Aorta (tissue), 5 donors: ENCODE data around the gene SBF2. TPM values are rescaled to one million over a fixed set of nuclear protein-coding genes. Genes with fewer than 3 reads are reported as not detected.

Experiments
- ATAC-seq: fragments of 200-7000 bp; cut with Tn5 transposase; one replicate; pipeline ENCODE4 v1.9.1; 2022; ENCODE audit warnings: moderate library complexity; ENCODE audit not compliant: low FRiP score
- DNase-seq, 2 donors: peaks; one replicate each; pipeline ENCODE4 v3.0.0-alpha.2; 2020
- H3K27ac ChIP-seq, 2 donors: one replicate each; pipeline ENCODE4 v1.5.1; 2013; ENCODE audit warnings: low read length in 2 of 2, mild to moderate bottlenecking in 2 of 2, moderate library complexity in 2 of 2, control low read depth in 1 of 2, inconsistent platforms in 1 of 2, low read depth in 1 of 2
- H3K27me3 ChIP-seq, 2 donors: one replicate each; pipeline ENCODE4 v1.6.1; 2013; ENCODE audit warnings: control low read depth in 1 of 2, low read length in 1 of 2, mild to moderate bottlenecking in 1 of 2, moderate library complexity in 1 of 2; ENCODE audit not compliant: insufficient read depth in 2 of 2, control insufficient read depth in 1 of 2
- H3K36me3 ChIP-seq, 2 donors: one replicate each; pipeline ENCODE4 v1.6.1; 2013; ENCODE audit warnings: control low read depth in 1 of 2, low read length in 1 of 2, mild to moderate bottlenecking in 1 of 2; ENCODE audit not compliant: insufficient read depth in 2 of 2, control insufficient read depth in 1 of 2
- H3K4me1 ChIP-seq, 2 donors: one replicate each; pipeline ENCODE4 v1.6.1; 2013; ENCODE audit warnings: low read length in 2 of 2, control low read depth in 1 of 2, mild to moderate bottlenecking in 1 of 2, moderate library complexity in 1 of 2; ENCODE audit not compliant: insufficient read depth in 2 of 2, control insufficient read depth in 1 of 2
- H3K4me3 ChIP-seq, 2 donors: one replicate each; pipeline ENCODE4 v1.5.1; 2013; ENCODE audit warnings: low read length in 2 of 2, control low read depth in 1 of 2, mild to moderate bottlenecking in 1 of 2
- H3K9me3 ChIP-seq: one replicate; pipeline ENCODE4 v1.6.1; 2013; ENCODE audit warnings: mild to moderate bottlenecking, low read length; ENCODE audit not compliant: control insufficient read depth
- WGBS, 2 donors: extraction: QIAGEN DNeasy Blood & Tissue Kit; methylation state at CpG; one replicate each; pipeline ENCODE4 v1.1.7; 2013; 5-methylcytosine and 5-hydroxymethylcytosine counted together
- intact Hi-C, 2 donors: fragments of 100-400 bp; cut with DNase I; formaldehyde crosslinking; loops; one replicate each; pipeline versions ENCODE4 v1.14.2 to v1.15.0; 2022
- polyA plus RNA-seq, 2 donors: library from polyadenylated mRNA; stranded (reverse); fragments of 200-250 nt; gene quantifications; one replicate each; pipeline ENCODE4 v1.2.3, GENCODE V29; 2013
- total RNA-seq, 2 donors: library from RNA; stranded (reverse); fragmentation: NEBNext Ultra II Directional; extraction: Animal tissue kit (Norgen Biotek cat#: 25700); gene quantifications; one replicate each; pipeline ENCODE4 v1.2.1, GENCODE V29; 2021
- donor health status: healthy with polysubstance abuse.
- donor health status: Bipolar disorder and iron deficiency.
- donor health status: DM: no; HTN: no; CAD: no.
- donor health status: DM: no; HTN: no; CAD: no.
- donor health status: DM: yes; HTN: yes; CAD: no.

SBF2 gene
- total and polyA plus RNA-seq, 4 donors, result 6.4 to 82.0 (median 47.6) TPM

DNA sequence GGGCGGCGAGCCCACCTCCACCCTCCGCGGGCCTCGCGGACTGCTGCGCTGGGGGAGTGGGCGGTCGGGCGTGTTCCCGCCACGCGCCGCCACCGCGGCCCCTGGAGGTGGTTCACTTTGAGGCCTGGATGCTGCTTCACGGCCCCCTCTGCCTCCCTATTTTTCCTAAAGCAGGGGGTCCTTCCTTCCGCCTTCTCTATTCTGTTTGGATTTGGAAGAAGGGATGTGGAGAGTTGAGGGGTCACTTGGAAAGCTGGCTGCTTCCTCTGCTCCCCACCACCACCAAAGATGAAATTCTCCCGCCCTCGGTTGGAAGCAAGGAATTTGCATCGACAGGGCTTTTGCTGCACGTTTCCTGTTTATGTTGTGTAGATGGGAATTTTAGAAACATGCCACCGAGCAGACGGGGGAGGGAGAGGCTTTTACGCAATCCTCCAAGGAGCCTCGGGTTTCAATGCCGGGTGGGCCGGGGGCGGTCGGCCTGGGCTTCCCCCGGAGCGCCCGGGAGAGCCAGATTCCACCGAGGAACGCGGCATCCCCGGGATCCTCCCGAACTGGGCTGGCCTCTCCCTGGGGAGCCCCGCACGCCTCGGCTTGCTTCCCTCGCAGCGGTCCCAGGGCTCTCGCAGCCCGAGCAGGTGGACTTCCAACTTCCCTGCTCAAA, 403 bp upstream of the SBF2 start:
- Histone ChIP-seq H3K4me1 (no peaks in the 10 kb centered on the region), H3K36me3 (no peaks in the 10 kb centered on the region), H3K27me3 (no peaks in the 10 kb centered on the region), H3K4me3 (peak overlapping the region; percentile 92 to 100), H3K27ac (peak overlapping the region in 1 of 2 donors; percentile 10), H3K9me3 (no peaks in the 10 kb centered on the region)
- DNase-seq (peak; percentile 68 to 83), ATAC-seq (peak; percentile 61)
- WGBS, 2 donors, result 1 to 2% methylated on average over 35 to 45 of the region's 45 CpGs
- intact Hi-C loops, result no loop called here

DNA sequence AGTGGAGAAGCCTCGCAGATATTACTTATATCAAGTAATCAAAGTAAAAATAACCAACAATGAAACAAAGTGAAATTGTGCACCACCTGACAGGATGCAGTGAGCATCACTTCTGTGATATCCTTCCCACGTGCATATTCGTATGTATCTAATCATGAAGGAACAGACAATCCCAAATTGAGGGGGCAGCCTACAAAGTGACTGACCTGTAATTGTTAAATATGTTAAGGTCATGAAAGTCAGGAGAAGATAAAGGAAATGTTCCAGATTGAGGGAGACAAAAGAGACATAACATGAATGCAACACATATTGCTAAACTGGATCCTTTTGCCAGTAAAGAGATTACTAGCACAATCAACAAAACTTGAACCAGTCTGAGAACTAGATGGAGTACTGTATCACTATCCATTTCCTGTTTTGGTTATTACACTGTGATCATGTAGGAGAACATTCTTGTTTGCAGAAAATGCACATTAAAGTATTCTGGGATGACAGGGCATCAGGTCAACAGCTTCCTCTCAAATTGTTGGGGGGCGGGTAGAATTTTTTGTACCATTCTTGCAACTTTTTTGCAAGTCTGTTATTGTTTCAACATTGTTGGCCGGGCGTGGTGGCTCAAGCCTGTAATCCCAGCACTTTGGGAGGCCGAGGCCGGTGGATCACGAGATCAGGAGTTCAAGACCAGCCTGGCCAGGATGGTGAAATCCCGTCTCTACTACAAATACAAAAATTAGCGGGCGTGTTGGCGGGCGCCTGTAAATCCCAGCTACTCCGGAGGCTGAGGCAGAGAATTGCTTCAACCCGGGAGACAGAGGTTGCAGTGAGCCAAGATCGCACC, 2.0 kb downstream of the SBF2 start:
- H3K9me3 ChIP-seq, result no peaks in the 10 kb centered on the region
- no peaks in the 10 kb centered on the region for H3K36me3 ChIP-seq
- ATAC-seq (no peak), DNase-seq (no peak)
- H3K27ac ChIP-seq, result no peak overlapping the region
- H3K27me3 ChIP-seq, result no peaks in the 10 kb centered on the region
- intact Hi-C loops, result no loop called here
- no peaks in the 10 kb centered on the region for H3K4me1 ChIP-seq
- 95 to 97% methylated on average over 17 of the region's 17 CpGs for WGBS, 2 donors
- H3K4me3 ChIP-seq, result no peak overlapping the region

DNA sequence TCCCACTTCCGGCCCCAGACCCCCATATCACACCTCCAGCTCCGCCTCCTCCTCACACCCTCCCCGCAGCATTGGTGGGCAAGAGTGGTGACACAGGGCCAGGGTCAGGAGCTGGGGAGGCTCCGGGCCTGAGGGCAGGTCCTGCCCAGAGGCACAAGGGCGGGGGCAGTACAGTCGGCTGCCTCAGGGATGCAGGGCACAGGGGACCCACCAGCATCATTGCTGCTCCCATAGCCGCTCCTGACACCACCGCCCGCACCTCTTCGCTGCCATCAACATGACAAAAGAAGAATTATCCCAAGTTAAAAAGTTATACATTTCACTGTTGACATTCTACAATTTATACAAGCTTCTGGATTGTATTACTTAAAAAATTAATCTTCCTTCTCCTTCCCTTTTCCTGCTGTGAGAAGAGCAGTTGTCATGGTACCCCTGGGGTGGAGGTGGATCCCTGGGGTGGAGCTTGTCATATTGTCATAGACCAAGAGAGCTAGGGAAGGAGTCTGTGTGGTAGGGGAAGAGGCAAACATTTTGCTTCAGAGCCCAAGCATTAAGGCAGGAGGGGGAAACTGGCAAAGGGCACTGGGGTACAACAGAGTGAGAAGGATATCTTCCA, 4.1 kb downstream of the SBF2 start:
- Histone ChIP-seq H3K9me3 (no peaks in the 10 kb centered on the region), H3K36me3 (no peaks in the 10 kb centered on the region), H3K4me1 (no peaks in the 10 kb centered on the region), H3K27me3 (no peaks in the 10 kb centered on the region), H3K4me3 (no peak overlapping the region), H3K27ac (no peak overlapping the region)
- intact Hi-C loops, result no loop called here
- DNase-seq (no peak), ATAC-seq (no peak)
- WGBS, 2 donors, result 82 to 93% methylated on average over 9 to 10 of the region's 10 CpGs

- Histone ChIP-seq H3K9me3 (no peaks in the 10 kb centered on the region), H3K27me3 (no peaks in the 10 kb centered on the region), H3K27ac (no peak overlapping the region), H3K4me1 (no peaks in the 10 kb centered on the region), H3K4me3 (no peak overlapping the region), H3K36me3 (no peaks in the 10 kb centered on the region)
- no peak for ATAC-seq
- no peak for DNase-seq
- intact Hi-C loops, result no loop called here
- WGBS, 2 donors, result 91 to 93% methylated on average over 20 to 24 of the region's 24 CpGs
Measured at GRCh38 chr11:10288881-10289764, 4.9 kb downstream of the SBF2 start.

- no peak for ATAC-seq
- 92 to 93% methylated on average over 9 of the region's 9 CpGs for WGBS, 2 donors
Measured at GRCh38 chr11:10287766-10288715, 6.0 kb downstream of the SBF2 start.

GRCh38 chr11:10287140-10287539, 6.9 kb downstream of the SBF2 start:
- Histone ChIP-seq H3K27me3 (no peaks in the 10 kb centered on the region), H3K4me3 (no peak overlapping the region), H3K9me3 (no peaks in the 10 kb centered on the region), H3K4me1 (no peaks in the 10 kb centered on the region), H3K36me3 (no peaks in the 10 kb centered on the region), H3K27ac (no peak overlapping the region)
- ATAC-seq (no peak), DNase-seq (no peak)
- intact Hi-C loops, result no loop called here
- 76 to 88% methylated on average over 3 of the region's 3 CpGs for WGBS, 2 donors

More at GRCh38 chr11:10287766-10288715, 6.0 kb downstream of the SBF2 start:
- no peak for DNase-seq
- Histone ChIP-seq H3K9me3 (no peaks in the 10 kb centered on the region), H3K36me3 (no peaks in the 10 kb centered on the region), H3K4me1 (no peaks in the 10 kb centered on the region), H3K27ac (no peak overlapping the region), H3K4me3 (no peak overlapping the region), H3K27me3 (no peaks in the 10 kb centered on the region)
- intact Hi-C loops, result no loop called here

- 95 to 97% methylated on average over 4 of the region's 4 CpGs for WGBS, 2 donors
- Histone ChIP-seq H3K9me3 (no peaks in the 10 kb centered on the region), H3K4me3 (no peak overlapping the region), H3K36me3 (no peaks in the 10 kb centered on the region), H3K27ac (no peak overlapping the region), H3K4me1 (no peaks in the 10 kb centered on the region), H3K27me3 (no peaks in the 10 kb centered on the region)
- intact Hi-C loops, result no loop called here
- no peak for ATAC-seq
- no peak for DNase-seq
Measured at GRCh38 chr11:10285148-10285802, 8.7 kb downstream of the SBF2 start.
